Cerebellar cortex (tissue), 1 donor: ENCODE data around the gene ZNF316.
"Not testable (repeated sequence)": the region's sequence is repeated elsewhere in the genome, so short reads cannot be mapped to it uniquely, and the experiment has no call there.

Source experiments
- DNase-seq: peaks from one replicate; pipeline ENCODE4 v3.0.0-alpha.2; 2015; ENCODE audit warnings: low spot score

ZNF316 gene

DNA sequence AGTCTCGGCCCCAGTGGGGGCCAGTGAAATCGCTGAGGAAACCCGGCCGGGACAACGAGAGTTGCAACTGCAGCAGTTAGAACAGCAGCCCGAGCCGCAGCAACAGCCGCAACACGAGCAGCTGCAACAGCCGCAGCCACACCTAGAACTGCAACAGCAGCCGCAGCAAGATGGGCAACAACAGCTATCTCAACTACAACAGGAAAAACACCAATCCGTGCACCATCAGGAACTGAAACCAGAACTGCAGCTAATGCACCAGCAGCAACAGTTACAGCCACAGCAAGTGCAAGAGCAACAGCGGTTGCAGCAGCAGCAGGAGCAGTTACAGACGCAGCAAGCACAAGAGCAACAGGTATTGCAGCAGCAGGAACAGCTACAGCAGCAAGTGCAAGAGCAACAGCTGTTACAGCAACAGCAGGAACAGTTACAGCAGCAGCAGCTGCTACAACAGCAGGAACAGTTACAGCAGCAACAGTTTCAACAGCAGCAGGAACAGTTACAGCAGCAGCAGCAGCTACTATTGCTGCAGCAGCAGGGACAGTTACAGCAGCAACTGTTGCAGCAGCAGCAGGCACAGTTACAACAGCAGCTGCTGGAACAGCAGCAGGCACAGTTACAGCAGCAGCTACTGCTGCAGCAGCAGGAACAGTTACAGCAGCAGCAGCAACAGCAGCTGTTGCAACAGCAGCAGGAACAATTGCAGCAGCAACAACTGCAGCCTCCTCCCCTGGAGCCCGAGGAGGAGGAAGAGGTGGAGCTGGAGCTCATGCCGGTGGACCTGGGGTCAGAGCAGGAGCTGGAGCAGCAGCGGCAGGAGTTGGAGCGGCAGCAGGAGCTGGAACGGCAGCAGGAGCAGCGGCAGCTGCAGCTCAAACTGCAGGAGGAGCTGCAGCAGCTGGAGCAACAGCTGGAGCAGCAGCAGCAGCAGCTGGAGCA is 15.7 kb upstream of the ZNF316 start:
- DNase-seq = no peak

DNA sequence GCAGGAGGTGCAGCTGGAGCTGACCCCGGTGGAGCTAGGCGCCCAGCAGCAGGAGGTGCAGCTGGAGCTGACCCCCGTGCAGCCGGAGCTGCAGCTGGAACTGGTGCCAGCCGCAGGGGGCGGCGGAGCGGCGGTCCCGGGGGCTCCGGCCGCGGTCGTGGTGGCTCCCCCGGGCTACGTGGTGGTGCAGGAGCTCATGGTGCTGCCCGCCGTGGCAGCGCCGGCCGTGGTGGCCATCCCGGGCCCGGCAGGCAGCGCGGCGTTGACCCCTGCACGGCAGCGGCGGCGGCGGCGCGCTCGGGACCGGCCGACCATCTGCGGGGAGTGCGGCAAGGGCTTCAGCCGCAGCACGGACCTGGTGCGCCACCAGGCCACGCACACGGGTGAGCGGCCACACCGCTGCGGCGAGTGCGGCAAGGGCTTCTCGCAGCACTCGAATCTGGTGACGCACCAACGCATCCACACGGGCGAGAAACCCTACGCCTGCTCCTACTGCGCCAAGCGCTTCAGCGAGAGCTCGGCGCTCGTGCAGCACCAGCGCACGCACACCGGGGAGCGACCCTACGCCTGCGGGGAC is 14.9 kb upstream of the ZNF316 start:
- no peak for DNase-seq

DNA sequence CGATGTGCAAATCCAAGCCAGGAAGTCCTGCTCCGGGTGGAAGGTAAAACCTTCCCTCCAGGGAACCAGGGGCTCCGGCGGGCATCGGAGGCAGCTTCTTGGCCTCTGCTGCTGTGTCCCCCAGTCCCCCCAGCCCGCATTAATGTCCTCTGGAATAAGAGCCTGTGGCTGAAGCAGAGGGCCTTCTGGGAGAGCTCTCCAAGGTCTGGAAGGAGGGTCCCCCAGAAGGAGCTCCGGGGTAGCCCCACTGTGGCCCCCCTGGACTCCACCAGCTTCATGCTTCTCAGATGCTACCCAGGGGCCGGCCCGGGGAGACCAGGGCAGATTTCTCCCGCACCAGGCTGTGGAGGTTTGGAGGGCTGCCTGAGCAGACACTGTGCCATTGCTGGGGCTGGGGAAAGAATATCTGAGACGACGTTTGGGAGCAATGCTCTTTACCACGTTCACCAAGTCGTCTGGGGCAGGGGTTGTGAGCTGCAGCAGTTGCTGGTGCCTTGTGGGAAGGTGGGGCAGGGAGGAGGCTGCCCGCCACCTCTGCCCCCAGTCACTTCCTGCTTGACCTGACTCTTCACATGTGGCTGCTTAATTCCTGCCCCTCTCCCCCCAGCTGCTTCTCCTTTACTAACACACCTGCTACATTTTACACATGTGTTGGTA is 13.4 kb upstream of the ZNF316 start:
- no peak for DNase-seq

DNA sequence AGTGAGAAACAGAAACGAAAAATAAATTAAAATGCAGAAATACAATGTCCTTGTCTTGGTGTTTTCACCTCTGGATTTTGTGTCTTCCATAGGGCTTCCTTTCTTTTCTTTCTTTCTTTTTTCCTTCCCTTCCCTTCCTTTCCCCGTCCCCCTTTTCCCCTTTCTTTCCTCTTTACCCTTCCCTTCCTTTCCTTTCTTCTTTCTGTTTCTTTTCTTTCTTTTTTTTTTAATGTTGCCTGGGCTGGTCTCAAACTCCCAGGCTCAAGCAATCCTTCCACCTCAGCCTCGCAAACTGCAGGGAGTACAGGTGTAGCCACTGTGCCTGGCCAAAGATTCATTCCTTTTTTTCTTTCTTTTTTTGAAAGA is 12.9 kb upstream of the ZNF316 start:
- no peak for DNase-seq

DNA sequence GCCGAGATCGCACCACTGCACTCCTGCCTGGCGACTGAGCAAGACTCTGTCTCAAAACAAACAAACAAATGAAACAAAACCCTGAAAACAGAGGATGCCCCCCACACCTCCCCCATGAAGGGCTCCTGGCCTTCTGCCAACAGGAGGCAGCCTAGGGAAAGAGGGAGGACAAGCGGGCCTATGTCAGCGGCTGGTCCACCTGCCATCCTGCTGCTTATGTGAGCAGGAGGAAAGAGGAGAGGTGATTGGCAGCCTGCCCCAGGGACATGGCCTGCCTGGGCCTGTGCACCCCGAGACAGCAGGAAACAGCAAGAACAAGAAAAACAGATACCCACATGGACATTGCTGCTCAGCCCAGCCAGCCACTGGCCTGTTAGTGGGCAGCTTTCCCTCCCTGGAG is 9.1 kb upstream of the ZNF316 start:
- no peak for DNase-seq

DNA sequence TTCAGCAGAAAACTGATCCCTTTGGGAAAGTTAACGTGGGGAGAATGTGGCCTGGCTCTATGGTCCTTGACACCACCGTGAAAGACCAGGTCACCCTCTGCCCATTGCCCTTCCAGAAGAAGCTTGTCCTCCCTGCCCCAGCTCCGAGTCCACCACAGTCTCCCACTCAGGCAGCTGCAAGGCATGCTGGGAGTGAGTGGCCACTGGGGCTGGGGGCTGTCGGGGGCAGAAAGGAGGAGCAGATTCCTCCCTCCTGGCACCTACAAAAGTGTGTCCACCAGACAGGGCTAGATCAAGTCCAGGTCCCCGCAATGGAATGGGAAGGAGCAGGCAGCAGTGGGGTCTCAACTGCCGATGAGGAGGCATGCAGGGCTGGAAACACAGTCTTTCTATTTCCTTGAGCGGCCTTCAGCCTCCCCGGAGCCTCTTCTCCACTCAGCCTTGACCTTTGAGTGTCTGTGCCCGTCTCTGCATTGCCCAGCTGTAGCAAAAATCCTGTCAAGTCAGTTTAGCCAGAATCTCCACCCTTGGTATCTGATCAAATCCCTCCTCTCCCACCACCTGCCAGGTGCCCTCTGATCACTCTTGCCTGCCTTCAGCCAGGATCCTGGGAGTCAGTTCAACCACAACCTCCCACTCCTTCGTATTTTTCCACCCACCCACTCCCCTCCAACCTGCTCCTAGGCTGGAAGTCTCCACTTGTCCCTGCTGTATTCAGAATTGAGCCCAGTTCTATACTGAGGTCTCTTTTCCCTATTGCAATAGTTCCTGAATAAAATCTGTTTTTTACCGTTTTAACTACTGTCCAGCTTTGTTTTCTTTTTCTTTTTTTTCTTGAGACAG is 6.9 kb upstream of the ZNF316 start:
- no peak for DNase-seq

DNA sequence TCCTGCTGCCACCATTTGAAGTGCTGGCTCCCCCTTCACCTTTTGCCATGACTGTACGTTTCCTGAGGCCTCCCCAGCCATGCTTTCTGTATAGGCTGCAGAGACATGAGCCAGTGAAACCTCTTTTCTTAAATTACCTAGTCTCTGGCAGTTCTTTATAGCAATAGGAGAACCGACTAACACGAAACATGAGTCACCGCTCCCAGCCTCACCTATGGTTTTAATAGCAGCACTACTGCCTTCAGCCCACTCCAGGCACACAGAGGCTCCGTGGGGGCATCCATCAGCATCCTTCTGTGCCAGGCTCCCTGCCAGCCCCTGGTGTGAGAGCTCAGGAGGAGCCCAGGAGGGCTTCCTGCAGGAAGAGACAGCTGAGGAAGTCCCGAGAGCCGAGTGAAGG is 5.5 kb upstream of the ZNF316 start:
- no peak for DNase-seq

DNA sequence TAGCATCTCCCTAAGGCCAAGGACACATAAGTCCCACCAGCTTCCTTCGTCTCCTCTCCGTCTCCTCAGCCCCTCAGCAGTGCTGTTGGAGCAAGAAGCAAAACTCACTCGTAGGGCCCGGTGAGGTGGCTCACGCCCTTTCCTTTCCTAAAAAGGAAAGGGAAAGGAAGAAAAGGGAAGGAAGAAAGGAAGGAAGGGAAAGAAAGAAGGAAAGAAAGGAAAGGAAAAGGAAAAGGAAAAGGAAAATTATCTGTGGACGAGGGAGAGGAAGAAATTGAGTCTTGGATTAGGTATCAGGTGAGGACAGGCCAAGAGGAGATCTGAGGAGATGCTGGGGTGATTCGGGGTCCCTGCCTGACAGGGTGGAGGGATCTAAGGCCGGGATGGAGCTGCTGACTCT is 3.1 kb upstream of the ZNF316 start:
- no peak for DNase-seq

DNA sequence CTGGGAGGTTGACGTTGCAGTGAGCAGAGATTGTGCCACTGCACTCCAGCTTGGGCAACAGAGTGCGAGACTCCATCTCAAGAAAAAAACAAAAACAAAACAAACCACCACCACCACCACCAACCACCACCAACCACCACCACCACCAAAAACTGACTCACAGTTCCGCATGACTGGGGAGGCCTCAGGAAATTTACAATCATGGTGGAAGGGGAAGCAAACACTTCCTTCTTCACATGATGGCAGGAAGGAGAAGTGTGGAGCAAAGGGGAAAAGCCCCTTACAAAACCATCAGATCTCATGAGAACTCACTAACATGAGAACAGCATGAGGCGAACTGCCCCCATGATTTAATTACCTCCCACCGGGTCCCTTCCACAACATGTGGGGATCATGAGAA is 2.1 kb upstream of the ZNF316 start:
- not testable (repeated sequence) for DNase-seq

DNA sequence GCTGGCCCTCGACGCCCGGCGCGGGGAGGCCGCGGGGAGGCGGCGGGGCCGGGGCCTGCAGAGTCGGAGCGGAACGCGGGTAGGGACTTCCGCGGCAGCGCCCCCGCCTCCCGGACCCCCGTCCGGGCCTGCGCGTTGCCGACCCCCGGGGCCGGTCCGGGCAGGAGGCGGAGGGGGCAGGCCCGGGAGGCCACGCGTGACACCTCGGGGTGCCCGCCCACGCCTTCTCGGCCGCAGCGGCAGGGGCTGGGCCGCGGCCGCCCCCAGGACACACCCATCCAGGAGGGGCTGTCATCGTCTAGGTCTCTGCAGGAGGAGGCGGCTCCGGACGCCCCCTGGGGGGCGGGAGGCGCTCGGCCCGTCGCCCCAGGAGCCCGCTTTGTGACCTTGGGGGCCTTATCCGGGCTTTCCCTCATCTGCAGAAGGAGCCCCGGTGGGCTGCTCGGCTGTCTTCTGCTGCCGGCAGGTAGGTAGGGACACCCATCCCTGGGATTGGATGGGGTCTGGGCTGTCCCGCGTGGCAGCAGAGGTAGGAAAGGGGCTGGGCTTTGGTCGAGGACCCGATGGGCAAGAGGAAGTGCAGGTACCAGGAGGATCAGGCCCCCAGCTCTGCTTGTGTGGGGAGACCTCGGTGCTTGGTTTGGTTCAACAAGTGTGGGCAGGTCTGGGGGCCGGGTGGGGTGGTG is 569 bp downstream of the ZNF316 start:
- no peak for DNase-seq

DNA sequence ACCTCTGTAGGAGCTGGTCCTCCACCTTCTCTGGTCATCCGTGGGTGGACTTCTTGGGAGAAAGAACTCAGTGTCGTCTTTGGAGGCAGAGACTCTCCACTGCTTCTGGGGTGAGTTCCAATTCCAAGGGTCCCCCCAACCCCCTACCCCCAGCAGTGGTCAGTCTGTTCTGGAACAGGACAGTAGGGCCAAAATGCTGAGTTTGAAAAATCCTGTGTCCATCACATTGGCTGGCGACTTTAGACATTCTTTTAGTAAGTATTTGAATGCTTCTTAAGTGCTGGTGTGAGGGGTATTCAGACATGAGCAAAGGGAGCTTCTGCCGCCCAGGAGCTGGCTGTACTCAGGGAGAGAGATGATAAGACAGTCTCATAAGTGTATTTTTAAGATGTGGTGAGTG is 1.9 kb downstream of the ZNF316 start:
- no peak for DNase-seq

DNA sequence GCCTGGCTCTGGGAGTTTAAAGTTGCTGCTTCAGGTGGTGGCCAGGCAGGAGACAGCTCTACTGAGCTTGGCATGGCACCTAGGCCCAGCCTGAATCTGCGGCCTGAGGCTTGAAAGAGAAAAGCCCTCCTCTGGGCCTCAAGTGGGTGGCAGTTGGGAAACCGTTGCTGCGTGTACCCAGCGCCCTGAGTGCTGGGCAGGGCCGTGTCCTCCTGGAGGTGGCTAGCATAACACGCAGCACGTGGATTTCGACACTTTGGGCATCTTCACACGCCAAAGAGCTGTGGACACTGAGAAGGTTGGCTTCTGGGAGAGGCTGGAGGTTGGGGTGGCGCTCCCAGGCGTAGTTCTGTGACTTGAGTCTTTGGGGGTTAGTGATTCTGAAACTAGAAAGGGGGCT is 2.5 kb downstream of the ZNF316 start:
- no peak for DNase-seq

DNA sequence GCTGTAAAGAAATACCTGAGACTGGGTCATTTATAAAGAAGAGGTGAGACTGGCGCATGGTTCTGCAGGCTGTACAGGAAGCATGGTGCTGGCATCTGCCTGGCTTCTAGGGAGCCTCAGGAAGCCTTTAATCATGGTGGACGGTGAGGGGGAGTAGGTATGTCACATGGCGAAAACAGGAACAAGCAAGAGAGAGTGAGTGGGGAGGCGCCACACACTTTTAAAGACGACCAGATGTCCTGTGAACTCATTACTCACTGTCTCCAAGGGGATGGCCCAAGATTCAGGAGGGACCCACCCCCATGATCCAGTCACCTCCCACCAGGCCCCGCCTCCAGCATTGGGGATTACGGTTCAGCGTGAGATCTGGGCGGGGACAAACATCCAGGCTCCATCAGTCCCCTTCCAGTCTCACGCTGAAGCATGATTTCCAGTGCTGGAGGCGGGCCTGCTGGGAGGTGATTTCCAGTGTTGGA is 3.2 kb downstream of the ZNF316 start:
- DNase-seq = no peak

DNA sequence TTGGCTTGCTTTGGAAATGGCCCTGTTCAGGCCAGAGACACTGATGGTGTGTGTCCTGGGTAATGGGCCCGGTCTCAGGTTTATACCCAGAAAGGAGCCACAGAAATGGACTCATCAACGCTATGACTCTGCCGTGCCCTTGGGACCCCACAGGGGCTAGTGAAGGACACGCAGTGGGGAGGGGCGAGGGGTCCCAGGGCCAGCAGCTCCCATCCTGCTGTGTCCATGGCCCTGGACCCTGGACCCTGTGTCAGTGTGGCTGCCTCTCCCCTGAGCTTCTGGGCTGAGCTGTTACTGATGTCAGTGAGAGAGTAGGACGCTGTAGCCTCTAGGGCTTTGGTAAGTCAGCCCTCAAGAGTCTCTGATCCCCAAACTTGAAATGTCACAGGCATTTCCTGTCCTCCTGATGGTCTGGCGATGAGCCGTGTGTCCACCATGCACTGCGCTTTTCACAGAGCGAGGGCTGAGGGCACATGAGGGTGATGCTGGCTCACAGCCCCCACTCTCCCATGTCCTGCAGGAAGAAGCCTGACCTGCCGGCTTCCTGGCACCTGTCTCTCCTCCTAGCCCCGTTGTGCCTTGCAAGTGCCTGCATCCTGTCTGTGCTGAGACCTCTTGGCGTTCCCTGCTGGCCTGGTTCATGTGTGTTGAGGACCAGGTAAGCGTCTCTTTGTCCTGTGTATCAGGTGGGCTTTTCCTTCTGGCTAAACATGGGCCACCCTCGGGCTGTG is 4.4 kb downstream of the ZNF316 start:
- DNase-seq = no peak

DNA sequence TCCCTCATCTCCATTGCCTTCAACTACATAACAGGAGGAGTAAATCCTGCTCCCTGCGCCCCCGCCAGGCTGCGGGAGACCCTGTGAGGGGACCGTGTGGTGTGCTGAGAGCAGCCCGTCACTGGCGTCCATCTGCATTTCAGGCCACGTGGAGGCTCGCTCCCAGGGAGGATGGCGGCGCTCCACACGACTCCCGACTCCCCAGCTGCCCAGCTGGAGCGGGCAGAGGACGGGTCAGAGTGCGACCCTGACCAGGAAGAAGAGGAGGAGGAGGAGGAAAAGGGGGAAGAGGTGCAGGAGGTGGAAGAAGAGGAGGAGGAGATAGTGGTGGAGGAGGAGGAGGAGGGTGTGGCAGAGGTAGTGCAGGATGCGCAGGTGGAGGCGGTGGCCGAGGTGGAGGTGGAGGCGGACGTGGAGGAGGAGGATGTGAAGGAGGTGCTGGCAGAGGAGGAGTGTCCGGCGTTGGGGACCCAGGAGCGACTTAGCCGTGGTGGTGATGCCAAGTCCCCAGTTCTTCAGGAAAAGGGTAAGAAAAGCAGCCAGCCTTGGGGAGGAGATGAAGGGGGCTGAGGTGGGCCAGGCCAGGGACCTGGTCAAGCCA is 5.2 kb downstream of the ZNF316 start:
- DNase-seq = no peak

DNA sequence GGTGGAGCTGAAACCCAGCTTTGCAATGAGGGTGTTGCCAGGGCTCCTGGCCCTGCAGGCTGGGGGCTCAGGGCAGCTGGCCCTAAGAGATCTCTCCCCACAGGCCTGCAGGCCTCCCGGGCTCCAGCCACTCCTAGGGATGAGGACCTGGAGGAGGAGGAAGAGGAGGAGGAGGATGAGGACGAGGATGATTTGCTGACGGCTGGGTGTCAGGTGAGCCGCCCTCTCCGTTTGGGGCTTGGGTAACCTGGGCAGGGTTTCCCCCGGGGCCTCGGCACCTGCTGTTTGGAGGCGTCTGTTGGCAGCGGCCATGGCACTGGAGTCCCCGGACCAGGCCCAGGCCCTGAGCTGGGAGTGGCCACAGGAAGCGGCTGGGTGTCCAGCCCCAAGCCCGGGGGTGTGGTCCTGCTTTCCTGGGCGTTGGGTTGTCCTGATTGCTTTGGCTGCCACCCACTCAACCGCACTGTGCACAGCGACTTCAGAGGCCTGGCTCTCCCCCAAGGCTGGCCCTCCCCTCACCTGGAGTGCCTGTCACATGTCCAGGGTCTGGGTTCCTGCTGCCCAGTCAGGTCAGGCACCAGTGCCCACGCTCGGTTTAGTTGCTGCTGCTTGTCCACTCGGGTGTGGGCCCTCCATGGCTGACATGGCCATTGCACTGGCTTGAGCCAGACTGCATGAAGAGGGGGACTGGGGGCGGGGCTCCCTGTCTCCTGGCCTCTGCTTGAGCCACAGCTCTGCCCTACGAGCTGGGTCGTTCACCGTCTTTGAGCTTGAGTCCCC is 5.9 kb downstream of the ZNF316 start:
- no peak for DNase-seq

DNA sequence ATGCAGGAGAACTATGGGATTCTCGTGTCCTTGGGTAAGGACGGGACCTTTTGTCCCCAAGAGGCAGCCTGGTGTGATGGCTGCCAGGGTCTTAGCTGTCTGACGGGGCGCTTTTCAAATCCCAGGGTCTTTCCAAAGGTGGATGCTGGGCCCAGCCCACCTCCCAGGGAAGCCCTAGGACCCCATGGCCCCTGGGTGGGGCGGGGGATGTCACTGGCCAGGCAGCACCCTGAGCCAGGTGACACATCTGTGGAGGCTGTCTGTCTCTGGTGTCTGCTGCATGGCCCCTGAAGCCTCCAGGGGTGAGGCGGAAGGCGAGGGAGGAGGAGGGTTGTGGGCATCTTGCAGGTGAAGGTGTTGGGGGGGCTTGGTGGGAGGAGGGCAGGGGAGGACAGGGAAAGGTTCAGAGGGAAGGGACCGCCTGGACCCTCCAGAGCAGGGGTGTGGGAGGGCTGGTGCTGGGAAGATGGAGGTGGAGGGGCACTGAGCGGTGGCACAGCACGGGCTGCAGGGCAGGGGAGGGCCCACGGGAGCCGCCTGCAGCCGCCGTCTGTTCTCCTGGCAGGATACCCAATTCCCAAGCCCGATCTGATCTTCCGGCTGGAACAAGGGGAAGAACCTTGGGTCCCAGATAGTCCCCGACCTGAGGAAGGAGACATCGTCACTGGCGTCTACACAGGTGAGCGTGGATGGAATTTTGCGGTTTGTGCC is 7.0 kb downstream of the ZNF316 start:
- DNase-seq = peak; percentile 38

DNA sequence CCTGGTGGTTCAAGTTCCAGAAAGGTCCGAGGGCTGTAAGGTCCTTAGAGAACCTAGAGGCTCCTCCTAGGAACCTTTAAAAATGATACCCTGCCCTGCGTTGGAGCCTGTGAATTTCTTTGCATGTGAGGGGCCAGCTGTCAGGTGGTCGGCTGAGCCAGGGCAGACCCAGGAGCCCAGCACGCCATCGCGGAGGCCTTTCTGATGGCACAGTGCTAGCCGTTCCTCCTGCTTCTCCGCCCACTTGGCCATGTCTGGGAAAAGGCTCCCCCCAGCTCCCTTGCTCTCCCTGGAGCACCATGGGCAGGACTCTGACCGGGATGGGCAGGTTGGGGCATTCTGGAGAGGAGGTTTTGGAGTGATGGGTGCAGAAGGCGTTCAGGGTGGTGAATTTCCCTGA is 7.6 kb downstream of the ZNF316 start:
- DNase-seq = no peak

DNA sequence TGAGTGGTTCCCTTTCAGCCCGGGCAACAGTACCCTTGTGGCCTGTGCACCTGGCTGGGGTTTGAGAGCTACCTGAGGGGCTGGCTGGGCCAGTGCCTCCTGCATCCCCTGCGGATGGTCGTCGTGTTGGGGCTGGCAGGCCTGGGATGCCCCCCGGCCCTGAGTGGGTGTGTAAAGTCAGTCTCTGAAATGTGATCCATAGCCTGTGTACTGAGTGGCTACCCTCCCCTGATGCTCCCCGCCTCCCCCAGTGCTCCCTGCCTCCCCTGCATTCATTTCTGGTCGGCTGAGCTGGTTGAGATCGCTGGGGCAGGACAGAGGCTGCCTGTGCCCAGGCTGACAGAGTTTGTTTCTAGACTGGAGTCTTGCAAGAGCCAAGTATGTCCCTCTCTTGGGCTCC is 9.3 kb downstream of the ZNF316 start:
- DNase-seq = no peak
